Nephron (organoid): ENCODE data around the gene MAST2.

Experiments
- H3K27ac Mint-ChIP-seq, 3 experiments: 2 replicates each; pipeline ENCODE4 v1.8.0; 2020; ENCODE audit warnings: mixed read lengths in 3 of 3, mild to moderate bottlenecking in 2 of 3, moderate library complexity in 1 of 3
- H3K27me3 Mint-ChIP-seq: 2 replicates; pipeline ENCODE4 v1.8.0; 2021; ENCODE audit warnings: low read depth, mild to moderate bottlenecking, moderate library complexity, mixed read lengths
- H3K36me3 Mint-ChIP-seq: 2 replicates; pipeline ENCODE4 v1.8.0; 2020; ENCODE audit warnings: low read depth, mixed read lengths
- H3K4me1 Mint-ChIP-seq: 2 replicates; pipeline ENCODE4 v1.8.0; 2020; ENCODE audit warnings: mixed read lengths
- H3K4me3 Mint-ChIP-seq, 3 experiments: 2 replicates each; pipeline ENCODE4 v1.8.0; 2020; ENCODE audit warnings: mild to moderate bottlenecking in 3 of 3, mixed read lengths in 3 of 3, moderate library complexity in 2 of 3
- H3K9me3 Mint-ChIP-seq: 2 replicates; pipeline ENCODE4 v1.8.0; 2020; ENCODE audit warnings: mixed read lengths
- TF ChIP-seq, protein P1 (sequence below), 3 experiments: fragments of 200-600 bp; sonication (generic); IDR thresholded peaks; one replicate each; pipeline ENCODE4 v1.5.0; 2021; ENCODE audit warnings: antibody characterized with exemption in 3 of 3; ENCODE audit not compliant: unreplicated experiment in 3 of 3

The MAST2 gene

DNA sequence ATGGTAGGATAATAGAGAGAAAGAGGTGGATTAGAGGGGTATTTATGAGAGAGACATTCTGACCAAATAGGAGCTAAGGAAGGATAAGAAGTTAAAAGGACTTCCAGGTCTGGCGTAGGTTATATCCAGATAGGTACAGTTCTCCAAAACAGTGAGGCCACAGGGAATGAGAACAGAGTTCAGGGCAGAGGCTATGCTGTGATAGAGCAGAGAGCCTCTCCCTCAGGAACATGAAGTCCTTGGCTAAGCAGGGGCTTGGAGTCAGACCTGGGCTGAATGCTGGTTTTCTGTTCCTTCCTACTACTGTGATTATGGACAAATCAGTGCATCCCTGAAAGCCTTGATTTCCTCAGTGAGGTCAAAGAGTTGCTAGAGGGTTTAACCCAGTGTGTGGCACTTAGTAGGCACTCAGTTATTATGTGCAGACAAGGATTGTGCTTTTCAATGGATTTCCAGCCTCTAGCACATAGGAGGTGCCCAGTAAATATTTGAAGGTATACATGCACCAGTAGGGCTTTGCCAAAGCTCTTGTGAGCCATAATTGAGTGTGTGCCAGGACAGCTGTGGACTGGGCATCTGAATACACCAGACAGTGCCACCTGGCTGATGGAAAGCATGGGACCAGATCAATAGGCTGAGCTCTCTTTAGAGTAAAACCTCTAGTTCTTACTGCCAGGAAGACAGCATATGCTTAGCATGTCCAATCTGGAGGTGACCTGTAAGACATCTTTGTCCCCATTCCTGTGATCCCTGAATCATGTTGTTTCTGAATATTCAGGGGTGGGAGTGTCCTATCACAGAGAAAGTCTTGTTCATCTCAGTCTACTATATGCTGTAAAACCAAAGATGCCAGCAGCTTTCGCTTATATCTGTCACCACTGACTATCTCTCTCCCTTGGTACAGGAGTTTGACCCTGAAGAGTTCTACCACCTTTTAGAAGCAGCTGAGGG lies 217.9 kb downstream of the MAST2 start:
- Mint-ChIP-seq H3K4me1 (no peaks in the 10 kb centered on the region), H3K36me3 (peaks cover 20% of the 10 kb centered on the region), H3K9me3 (no peaks in the 10 kb centered on the region), H3K27me3 (no peaks in the 10 kb centered on the region), H3K4me3 (no peak overlapping the region), H3K27ac (no peak overlapping the region)
- TF ChIP-seq, protein P1, sequence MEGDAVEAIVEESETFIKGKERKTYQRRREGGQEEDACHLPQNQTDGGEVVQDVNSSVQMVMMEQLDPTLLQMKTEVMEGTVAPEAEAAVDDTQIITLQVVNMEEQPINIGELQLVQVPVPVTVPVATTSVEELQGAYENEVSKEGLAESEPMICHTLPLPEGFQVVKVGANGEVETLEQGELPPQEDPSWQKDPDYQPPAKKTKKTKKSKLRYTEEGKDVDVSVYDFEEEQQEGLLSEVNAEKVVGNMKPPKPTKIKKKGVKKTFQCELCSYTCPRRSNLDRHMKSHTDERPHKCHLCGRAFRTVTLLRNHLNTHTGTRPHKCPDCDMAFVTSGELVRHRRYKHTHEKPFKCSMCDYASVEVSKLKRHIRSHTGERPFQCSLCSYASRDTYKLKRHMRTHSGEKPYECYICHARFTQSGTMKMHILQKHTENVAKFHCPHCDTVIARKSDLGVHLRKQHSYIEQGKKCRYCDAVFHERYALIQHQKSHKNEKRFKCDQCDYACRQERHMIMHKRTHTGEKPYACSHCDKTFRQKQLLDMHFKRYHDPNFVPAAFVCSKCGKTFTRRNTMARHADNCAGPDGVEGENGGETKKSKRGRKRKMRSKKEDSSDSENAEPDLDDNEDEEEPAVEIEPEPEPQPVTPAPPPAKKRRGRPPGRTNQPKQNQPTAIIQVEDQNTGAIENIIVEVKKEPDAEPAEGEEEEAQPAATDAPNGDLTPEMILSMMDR (IDR thresholded peaks at IDR 0.05; ENCODE audit: unreplicated experiment in 3 of 3) = no peak

- H3K27ac Mint-ChIP-seq = no peak overlapping the region
- no peaks in the 10 kb centered on the region for H3K9me3 Mint-ChIP-seq
- peaks cover 40% of the 10 kb centered on the region for H3K36me3 Mint-ChIP-seq
- no peaks in the 10 kb centered on the region for H3K4me1 Mint-ChIP-seq
- no peak overlapping the region for H3K4me3 Mint-ChIP-seq
- TF ChIP-seq, protein P1 (IDR thresholded peaks at IDR 0.05; ENCODE audit: unreplicated experiment in 3 of 3) = no peak
- no peaks in the 10 kb centered on the region for H3K27me3 Mint-ChIP-seq
These were observed 223.1 kb downstream of the MAST2 start for GRCh38 chr1:46026531-46026930.

DNA sequence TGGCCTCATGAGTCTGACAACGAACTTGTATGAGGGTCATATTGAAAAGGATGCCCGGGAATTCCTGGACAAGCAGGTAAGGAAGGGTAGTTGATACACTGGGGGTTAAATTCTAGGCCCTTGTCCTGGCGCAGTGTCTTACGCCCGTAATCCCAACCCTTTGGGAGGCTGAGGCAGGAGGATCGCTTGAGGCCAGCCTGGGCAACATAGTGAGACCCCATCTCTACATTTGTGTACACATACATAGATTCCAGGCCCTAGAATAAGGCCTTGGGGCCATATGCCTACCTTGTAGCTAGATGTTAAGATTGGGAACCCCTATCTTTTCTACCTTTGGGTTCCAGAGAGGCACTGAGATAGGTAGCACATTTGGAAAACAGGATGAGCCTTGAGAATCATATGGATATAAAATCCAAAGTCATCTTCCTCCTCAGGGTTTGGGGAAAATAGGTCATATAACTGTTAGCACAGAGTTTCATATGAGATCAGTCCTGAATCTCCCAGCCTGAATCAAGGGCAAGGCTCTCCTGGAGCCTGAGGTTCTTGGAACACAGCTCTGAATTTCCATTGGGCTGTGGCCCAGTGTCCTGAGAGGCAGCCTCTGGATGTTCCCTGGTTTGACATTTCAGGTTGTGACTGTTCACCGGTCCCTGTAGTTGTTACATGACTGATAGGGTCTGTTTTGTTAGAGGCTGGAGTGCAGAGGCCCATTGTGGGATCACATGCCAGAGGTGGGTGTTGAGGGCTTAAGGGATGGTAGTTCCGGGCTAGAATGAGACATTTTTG lies 224.6 kb downstream of the MAST2 start:
- no peaks in the 10 kb centered on the region for H3K27me3 Mint-ChIP-seq
- H3K36me3 Mint-ChIP-seq = peaks cover 46% of the 10 kb centered on the region
- TF ChIP-seq, protein P1 (IDR thresholded peaks at IDR 0.05; ENCODE audit: unreplicated experiment in 3 of 3) = no peak
- no peak overlapping the region for H3K27ac Mint-ChIP-seq
- H3K4me1 Mint-ChIP-seq = no peaks in the 10 kb centered on the region
- no peaks in the 10 kb centered on the region for H3K9me3 Mint-ChIP-seq
- no peak overlapping the region for H3K4me3 Mint-ChIP-seq

DNA sequence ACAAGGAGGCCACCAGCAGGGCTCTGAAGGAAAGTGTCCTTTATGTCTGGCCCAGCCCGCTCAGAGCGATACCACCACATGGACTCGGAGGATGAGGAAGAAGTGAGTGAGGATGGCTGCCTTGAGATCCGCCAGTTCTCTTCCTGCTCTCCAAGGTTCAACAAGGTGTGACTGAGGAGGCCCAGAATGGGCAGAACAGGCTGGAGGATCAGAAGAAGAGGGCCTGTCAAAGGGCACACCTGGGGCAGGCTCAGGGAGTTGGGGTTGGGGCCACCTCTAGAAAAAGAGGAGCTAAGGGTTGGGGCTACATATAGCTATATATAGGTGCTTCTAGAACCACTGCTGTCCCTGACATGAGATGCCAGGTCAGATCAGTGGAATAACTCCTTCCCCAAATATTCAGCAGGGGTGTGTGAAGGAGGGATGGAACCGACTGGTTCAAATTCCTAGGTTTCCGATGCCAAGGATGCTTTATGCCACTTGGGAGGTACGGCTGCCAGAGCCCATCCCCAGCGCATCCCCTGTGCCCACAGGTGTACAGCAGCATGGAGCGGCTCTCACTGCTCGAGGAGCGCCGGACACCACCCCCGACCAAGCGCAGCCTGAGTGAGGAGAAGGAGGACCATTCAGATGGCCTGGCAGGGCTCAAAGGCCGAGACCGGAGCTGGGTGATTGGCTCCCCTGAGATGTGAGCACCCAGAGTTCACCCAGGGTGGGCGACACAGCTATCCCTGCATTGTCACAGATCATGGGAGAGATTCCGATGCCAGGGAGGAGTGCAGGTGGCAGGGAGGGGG lies 226.9 kb downstream of the MAST2 start:
- Mint-ChIP-seq H3K36me3 (peaks cover 36% of the 10 kb centered on the region), H3K9me3 (no peaks in the 10 kb centered on the region), H3K4me1 (no peaks in the 10 kb centered on the region), H3K27ac (no peak overlapping the region), H3K4me3 (no peak overlapping the region), H3K27me3 (no peaks in the 10 kb centered on the region)
- TF ChIP-seq, protein P1 (IDR thresholded peaks at IDR 0.05; ENCODE audit: unreplicated experiment in 3 of 3) = no peak

DNA sequence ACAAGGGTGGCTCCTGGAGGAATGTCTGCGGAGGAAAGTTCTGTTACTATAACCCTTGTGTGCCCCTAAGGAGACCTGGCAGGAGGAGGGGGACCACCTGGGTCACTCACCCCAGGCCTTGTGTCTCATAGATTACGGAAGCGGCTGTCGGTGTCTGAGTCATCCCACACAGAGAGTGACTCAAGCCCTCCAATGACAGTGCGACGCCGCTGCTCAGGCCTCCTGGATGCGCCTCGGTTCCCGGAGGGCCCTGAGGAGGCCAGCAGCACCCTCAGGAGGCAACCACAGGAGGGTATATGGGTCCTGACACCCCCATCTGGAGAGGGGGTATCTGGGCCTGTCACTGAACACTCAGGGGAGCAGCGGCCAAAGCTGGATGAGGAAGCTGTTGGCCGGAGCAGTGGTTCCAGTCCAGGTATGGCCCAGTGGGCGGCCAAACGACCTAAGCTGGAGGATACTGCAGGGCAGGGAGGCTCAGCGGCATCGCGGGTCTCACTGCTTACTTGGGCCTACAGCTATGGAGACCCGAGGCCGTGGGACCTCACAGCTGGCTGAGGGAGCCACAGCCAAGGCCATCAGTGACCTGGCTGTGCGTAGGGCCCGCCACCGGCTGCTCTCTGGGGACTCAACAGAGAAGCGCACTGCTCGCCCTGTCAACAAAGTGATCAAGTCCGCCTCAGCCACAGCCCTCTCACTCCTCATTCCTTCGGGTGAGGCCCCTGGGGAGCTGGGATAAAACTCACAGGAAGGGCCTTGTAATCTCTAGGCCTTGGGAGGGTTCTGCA lies 227.7 kb downstream of the MAST2 start:
- H3K27me3 Mint-ChIP-seq = no peaks in the 10 kb centered on the region
- no peak overlapping the region for H3K4me3 Mint-ChIP-seq
- H3K36me3 Mint-ChIP-seq = peaks cover 31% of the 10 kb centered on the region
- no peak overlapping the region for H3K27ac Mint-ChIP-seq
- H3K4me1 Mint-ChIP-seq = no peaks in the 10 kb centered on the region
- TF ChIP-seq, protein P1 (IDR thresholded peaks at IDR 0.05; ENCODE audit: unreplicated experiment in 3 of 3) = no peak
- no peaks in the 10 kb centered on the region for H3K9me3 Mint-ChIP-seq
